Brain pericyte (primary cell): Measurements from ENCODE around the gene GAS1.

Experiments
- DNase-seq: peaks from one replicate; pipeline ENCODE4 v3.0.0-alpha.2; 2012; ENCODE audit warnings: low read depth, low spot score

GAS1 gene

DNA sequence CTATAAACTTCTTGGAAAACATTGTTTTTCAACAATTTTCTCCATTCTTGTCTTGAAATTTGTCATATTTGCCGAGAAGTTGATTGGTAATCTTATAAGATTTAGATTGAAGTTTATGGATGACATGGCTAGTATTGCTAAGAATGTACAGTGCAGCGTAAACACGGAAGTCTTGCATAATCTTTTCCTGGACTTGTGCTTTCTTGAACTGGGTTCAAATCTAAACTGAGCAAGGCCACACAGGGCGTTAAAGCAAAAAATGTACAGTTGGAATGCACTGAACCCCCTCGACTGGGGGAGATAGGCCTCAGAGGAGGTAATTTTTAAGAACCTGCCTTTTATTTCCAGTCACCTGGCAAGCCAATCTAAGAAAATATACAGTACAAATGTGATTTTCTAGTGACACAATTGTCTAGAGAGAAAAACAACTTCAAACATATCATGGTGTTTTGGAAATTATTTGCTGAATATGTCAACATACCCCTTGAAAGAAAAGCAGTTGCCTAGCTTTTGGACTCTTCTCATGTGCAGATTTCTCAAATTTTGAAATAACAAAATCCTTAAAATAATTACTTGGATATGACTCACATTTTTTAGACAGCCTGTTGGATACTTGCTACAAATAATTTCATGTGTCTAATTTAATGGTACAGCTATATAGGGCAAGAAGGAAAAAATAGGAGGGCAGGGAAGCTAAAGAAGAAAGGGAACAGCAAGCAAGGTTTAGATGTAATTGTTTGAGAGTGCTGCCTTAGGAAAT, 18.5 kb upstream of the GAS1 start:
- no peak for DNase-seq

DNA sequence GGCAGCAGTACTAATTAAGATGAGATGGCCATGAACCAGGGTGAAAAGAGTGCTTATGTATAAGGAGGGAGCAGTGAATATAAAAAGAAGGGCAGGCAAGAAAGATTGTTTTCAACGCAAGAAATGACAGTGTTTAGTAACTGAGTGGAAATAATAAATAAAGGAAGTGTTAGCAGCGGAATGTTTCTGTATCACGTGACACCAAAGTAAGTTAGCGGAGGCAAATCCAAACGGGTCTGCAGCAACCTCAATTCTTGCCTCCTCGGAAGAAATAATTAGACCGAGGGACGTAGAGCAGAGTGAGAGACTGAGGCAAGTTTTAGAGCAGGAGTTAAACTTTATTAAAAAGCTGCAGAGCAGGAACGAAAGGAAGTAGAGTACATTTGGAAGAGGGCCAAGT, 15.4 kb upstream of the GAS1 start:
- no peak for DNase-seq

DNA sequence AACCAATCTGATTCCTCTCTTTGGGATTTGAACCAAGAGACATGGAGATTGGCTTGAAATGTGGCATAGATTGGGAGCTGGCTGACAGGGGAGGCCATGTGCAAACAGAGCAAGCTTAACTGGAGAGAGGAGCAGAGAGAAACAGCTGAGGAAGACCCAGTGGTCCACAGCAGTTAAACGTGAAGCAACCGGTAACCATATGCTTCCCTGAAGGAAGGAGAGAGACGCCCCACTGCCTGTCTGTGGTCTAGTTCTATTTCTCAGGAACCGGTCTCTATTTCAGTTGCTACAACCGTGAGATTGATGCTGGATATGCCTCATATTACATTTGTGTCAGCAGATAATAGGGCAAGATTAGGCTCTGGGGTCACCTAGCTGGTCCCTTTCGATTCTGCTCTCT, 13.6 kb upstream of the GAS1 start:
- no peak for DNase-seq

DNA sequence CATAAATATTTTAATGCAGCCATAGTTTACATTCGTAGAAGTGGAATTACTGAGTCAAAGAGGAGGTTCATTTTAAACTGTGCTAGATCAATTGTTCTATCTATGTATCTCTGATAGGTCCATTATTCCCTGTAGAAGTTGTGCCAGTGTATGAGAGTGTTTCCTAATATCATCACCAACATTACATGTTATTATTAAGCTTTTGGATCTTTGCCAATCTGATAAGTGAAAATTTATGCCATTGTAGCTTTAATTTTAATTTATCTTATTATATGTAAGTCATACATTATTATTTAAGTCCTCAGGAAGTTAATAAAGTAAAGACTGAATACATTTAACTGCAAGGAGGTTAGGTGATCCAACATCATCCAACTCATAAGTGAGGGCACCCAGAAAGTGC, 10.9 kb upstream of the GAS1 start:
- DNase-seq, result no peak

DNA sequence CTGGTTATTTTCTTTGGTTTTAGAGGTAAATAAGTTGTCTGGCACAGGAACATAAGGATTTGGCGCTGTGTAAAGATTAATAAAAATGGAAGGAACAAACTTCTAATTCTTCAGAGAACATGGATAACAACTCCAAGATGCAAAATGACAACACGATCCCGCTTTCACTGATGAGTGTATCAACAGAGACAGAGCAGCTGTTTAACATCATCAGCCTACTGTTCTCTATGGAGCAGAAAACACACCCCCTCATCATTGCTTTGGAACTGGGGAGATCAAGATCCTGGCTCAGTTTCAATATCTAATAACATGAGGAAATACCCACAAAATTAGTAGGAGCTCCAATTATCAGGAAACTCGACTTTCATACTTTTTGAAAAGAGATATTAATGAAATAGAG, 8.3 kb upstream of the GAS1 start:
- no peak for DNase-seq

DNA sequence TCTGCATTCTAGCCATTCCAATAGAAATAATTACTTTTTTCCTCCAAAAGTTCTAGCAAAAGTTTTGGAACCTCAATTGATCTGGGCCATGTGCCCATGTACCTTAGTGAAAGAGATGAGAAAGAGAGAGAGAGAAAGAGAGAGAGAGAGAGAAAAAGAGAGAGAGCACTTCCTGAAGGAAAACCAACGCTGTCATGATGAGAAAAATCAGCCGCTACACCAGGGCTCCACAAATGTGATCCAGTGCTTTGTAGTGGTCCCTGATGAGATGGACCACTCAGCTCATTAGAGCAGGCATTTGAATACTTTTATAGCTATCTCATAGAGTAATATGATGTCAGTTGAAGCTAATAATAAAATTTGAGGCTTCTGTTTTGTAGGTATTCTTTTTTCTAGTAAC, 7.7 kb upstream of the GAS1 start:
- no peak for DNase-seq

DNA sequence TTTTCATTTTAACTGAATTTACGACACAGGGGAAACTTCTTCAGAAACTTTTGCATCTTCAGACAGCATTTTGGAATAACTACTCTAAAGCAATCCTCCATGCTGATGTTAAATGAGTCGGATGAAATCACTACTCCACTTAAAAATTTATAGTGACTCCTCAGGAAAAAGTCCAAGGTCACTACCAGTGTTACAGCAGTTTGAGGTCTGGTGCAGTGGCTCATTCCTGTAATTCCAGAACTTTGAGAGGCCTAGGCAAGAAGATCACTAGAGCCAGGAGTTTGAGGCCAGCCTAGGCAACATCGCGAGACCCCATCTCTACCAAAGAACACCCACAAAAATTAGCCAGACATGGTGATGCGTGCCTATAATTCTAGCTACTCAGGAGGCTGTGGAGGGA, 5.9 kb upstream of the GAS1 start:
- no peak for DNase-seq

DNA sequence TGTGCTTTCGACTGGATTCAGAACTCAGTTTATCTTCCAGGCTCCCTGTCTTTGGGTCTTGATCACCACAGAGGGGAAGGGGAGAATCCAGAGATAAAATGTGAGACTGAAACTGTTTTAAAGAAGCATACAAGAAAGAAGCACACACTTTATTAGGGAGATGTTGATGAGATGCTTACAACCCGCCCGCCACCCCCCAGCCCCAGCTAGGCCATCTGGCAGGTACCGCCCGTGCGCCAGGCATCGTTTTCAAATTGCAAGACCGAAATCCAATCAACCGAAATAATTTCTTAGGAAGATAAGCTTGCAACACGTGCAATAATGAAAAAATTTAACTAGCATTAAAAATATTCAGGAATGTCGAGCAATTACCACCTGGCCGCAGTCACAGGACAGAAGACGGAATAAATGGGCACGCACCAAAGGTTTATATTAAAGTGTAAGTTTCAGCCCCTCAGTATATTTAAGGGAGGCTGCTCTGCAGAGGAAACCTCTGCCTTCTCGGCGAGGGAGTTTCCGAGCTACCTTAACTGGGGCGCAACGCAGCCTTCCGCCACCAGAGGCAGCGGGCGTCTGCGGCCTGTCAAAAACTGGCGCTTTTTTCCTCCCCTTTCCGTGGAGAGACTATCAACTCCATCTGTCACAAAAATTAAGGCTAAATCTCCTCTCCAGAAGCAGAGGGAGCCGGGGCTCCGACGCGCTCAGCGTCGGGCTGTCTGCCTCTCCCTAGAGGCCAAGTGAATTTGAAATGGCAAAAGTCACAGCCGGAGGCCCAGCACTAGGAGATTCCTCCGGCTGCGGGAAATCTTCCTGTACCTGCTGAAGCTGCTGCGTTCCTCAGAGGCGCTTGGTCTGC, 996 bp upstream of the GAS1 start:
- DNase-seq, result no peak

DNA sequence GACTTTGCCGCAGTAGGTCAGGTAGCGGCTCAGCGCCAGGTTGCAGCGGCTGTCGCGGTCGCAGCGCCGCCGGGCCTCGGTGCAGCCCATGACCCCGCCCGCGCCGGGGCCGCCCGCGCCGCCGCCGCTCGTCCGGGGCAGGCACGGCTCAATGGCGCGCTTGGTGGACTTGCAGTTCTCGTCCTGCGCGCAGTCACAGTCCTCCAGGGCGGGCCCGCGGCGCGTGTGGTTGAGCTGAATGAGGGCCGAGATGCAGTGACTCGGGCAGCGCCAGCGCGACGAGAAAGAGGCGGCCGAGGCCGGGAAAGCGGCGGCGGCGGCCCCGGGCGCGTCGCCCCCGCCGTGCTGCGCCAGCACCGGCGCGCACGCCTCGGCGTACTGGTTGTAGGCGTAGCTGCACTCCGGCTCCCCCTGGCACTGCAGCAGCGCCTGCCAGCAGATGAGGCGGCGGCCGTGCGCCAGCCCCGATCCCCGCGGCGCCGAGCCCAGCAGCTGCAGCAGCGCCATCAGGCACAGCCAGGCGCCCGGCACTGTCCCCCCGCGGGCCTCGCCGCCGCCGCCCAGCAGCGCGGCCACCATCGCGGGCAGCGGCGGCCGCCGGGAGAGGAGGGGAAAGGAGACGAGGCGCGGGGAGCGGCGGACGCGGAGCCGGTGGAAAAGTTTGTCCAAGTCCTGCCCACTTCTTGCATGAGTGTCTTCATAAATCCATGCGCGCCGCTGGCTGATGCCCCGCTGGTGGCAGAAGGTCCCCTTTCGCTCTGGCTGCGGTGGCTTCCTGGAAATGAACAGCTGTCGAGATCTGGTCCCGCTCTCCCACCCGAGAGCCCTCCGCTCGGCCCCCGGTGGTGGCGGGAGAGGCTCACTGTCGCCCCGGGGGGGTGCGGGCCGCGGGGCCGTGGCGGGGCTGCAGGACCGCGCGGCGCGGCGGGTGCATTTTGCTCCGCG, 833 bp downstream of the GAS1 start:
- no peak for DNase-seq

DNA sequence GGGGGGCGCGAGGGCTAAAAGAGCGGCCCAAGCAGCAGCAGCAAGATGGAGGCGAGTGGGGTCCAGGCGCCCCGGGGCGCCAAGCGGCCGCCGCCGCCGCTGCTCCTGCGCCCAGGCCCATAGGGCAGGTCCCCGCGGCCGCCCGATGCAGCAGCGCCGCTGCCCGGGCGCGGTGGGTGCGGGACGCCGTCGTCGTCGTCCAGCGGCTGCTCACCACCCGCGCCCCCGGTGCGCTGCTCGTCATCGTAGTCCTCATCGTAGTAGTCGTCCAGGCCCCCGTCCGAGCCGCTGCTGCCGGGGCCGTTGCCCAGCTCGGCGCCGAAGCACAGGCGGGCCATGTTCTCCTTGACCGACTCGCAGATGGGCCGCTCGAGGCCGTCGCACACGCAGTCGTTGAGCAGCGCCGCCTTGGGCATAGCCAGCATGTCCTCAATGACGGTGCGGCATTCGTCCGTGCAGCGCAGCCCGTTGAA, 1.5 kb downstream of the GAS1 start:
- no peak for DNase-seq

DNA sequence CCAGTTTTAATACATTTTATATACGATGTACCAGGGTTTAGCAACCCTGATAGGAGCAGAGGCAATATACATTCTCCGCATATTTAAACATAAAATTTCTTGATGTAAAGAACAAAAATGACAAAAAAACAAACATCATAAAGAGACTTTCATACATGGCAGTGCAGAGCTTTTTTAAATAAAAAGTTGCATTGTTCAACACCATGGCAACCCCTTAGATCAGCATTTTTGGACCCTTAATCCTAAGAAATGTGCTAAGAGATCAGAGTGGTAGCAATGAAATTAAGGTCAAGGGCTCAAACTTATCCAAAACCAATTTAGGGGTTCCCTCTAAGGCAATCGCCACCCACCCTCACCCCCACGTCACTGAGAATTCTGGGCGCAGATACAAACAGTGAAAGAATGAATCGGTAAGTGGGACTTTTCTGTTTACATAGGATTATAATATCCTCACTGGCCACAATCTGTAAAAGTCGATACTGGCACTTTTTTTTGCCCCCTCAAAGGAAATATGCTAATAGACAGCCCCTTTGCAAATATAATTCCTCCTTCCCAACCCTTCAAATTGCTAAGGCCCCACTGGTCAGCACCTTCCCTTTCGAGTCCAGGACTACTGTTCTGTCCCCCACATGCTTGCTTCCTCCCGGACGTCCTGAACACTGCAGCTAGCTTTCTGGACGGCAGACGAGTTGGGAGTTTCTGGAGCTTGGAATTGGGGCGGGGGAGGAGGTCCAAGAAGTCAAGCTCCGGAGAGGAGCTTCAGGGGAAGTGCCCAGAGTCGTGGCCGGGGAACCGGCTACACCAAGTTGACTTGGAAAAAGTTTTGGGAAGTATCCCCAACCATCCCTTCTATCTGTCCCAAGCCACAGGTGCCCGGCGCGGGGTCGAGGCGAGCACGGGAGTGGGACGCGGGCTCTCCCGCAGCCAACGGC, 2.2 kb downstream of the GAS1 start:
- no peak for DNase-seq

DNA sequence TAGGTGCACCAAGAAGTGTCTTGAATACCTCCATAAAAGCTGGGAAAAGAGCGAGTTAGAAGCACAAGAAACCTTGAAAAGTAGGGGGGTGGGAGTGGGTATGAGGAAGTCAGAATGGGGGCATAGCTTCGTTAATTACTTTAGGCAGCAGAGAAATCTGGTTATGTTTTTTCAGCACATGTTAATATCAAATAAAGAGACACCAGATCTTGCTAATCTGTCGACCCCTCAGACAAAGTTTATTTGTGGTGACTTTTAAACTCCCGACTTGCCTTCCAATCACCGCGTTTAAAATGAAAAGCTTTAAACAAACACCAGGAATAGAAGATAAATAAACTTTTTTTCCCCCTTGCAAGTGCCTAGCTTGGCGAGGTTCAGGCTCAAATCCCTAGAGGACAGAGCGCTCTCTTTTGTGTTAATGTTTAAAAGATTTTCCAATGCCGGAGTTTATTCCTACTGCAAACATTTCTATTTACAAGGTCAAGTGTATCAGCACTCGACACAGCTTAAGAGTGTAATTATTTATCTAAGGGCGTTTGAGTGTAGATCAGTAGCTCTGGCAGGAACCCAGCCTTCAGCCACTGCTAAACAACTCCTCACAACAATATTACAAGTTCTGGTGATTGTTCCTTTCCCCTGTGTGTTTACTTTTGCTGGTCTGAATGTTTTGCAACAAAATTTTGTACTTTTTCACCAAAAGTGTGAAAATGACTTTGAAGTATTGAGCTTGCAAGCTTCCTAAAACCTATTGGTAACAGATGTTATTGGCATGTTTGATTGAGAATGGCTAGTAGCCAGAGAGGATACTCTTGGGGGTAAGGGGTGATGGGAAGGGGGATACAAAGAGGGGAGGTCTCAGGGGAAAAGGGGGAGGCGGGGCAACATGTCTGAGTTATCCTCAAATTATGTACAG, 3.8 kb downstream of the GAS1 start:
- no peak for DNase-seq

DNA sequence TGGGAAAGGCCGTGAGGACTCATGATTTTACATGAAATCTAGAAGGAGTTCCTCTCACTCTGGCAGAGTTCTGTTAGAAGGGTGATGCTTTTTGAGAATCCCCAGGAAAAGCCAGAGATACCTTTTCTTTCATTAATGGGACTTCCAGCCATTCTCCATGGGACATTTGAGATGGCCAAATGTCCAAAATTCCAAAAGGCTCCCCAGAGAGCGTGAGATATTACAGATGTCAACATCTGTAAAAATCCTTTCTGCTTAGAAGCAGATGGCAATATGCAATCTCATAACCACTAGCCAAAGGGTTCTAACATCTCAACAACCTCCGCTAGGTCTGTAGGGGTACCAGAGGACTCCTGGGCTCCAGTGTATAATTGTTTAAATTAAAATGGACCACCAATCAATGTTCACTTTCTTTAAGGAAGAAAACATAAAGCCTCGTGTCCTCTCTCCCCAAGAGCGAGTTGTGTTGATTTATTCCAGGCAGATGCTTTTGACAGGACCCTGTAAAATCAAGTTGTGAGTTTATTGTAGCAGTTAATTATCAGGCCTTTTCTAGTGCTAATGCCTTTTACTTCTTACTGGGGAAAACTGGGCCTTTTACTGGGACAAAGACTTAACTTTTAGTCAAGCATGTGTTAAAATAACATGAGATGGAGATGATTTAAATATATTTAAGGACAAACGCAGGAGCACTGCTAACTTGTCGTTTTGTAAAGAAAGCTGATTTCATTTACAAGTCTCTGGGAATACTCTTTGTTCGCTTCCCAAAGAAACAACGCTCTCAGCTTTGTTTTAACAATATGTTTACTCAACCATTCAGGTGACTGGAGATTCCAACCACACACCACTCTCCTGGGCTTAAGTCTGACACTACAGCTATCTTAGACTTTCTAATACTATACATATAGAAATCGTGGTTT, 4.8 kb downstream of the GAS1 start:
- no peak for DNase-seq

DNA sequence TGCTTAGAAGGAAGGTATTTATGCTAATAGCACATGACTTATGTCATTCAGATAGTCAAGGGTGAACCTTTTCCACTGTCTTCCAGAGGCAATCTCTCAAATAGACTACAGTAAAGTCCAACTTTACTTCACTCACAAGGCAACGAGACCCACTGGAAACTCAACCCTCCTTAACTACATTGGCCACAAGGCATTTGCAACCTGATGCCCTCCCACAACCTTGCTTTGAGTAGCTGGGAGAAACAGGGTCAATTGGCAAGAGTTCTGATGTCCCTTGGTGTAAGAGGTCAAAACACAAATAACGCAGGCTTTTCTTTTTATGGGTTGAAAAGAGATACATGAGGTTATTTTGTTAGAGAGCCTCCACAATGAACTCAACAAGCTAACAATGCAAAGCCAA, 6.1 kb downstream of the GAS1 start:
- DNase-seq, result no peak

DNA sequence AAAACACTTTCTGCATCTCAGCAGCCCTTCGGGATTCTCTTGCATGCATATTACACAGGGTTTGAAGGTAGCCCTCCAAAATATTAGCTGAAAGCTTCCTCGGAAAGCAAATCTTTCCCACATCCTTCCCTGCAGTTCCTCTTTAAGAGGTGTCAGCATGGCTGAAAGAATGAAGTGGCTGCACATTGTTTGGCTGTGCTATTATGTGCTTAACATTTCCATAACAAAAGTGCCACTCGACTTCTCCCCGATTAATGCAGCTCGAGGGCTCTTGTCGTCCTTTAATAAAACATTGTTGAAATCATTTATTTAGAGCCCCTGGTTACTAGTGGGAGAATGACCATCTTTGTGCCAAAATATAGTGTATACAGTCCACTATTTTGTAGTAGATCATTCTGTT, 6.5 kb downstream of the GAS1 start:
- no peak for DNase-seq

DNA sequence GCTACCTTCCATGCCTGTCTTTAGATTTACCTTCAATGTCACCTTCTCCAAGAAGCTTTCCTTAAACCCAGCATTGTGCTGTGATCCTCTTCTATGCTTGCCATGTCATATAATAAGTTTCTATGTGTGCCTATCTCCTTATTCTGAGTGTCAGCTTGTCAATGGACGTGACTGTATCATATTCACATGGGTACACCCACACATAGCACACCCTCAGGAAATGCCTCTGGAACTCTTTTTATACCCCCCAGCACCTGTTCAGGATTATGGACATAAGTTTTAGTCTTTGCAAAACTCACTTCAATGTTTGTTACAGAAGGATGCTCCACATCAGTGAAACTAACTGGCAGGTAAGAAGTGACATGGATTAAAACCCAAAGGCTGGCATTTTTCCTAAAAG, 7.4 kb downstream of the GAS1 start:
- no peak for DNase-seq

DNA sequence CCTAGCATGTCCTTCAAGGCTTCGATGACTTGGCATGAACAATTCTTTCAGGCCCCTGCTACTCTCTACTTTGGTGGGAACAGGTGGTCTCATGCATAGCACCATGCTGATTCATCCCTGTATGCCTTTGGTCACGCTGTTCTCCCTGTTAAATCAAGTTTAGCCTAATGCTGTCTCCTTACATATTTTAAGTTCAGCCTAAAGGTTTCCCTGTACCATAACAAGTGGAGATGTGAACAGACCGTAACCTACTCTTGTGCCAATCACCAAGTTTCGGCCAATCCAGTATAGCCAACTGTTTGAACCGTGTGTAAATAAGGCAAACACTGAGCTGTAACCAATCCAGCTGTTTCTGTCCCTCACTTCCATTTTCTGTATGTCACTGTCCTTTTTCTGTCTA, 8.0 kb downstream of the GAS1 start:
- no peak for DNase-seq

DNA sequence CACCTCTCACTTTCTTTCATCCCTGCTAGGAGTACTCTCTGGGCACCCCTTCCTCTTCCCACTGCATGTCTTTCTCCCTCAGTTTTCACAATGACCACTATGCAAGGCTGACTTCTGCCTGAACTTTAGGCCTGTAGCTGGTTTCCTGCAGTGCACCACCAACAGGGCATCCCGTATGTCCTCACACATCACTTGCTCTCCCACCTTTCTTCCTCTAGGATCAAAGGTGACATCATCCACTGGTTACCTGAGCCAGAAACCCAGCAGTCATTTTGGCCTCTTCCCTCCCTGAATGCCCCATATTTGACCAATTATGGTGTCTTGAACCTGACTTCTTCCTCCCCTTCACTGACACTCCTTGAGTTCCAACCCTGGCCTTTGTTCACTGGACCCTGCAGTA, 8.5 kb downstream of the GAS1 start:
- no peak for DNase-seq

DNA sequence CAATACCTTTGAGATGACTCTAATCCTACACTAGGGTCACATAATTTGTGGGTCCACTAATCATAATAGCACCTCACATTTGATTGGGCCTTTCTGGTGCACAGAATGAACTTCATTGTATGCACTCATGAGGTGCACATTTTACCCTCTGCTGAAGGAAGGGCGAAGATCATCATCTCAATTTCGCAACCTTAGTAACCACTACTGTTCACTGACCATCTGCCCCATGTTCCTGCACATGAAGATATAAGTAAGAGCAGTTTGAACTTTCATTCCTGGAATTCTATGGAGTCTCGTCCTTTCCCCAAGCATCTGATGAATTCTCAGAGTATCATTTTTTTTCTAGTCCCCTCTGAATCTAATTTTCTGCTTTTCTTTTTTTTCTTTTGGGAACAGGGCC, 21.2 kb downstream of the GAS1 start:
- no peak for DNase-seq
